Small intestine (tissue), 7 donors: ENCODE data around the gene TPSAB1. TPM values are rescaled to one million over a fixed set of nuclear protein-coding genes. Genes with fewer than 3 reads are reported as not detected.

Experiments used
- DNase-seq, 2 donors: peaks; one replicate each; pipeline versions ENCODE4 v3.0.0 to v3.0.0-alpha.2; 2013
- FAIRE-seq: peaks from 2 replicates; lab custom pipeline; 2012; peaks lifted over from hg19 to GRCh38; lab: Jason Lieb, UNC
- H3K27ac ChIP-seq, 3 donors: one replicate each; pipeline ENCODE4 v1.5.1; 2013; ENCODE audit warnings: low read length in 2 of 3, mild to moderate bottlenecking in 2 of 3, control low read depth in 1 of 3, inconsistent platforms in 1 of 3, low read depth in 1 of 3, moderate library complexity in 1 of 3
- H3K27me3 ChIP-seq, 3 donors: one replicate each; pipeline ENCODE4 v1.6.1; 2013; ENCODE audit warnings: low read length in 3 of 3, inconsistent platforms in 1 of 3; ENCODE audit not compliant: control insufficient read depth in 3 of 3, insufficient read depth in 3 of 3
- H3K36me3 ChIP-seq, 3 donors: one replicate each; pipeline ENCODE4 v1.6.1; 2013; ENCODE audit warnings: low read length in 3 of 3, inconsistent platforms in 1 of 3, low read depth in 1 of 3, mild to moderate bottlenecking in 1 of 3, moderate library complexity in 1 of 3; ENCODE audit not compliant: control insufficient read depth in 3 of 3, insufficient read depth in 2 of 3
- H3K4me1 ChIP-seq, 3 donors: one replicate each; pipeline ENCODE4 v1.6.1; 2013; ENCODE audit warnings: low read length in 2 of 3, inconsistent platforms in 1 of 3, low read depth in 1 of 3, mild to moderate bottlenecking in 1 of 3, moderate library complexity in 1 of 3; ENCODE audit not compliant: control insufficient read depth in 3 of 3, insufficient read depth in 2 of 3
- H3K4me3 ChIP-seq, 3 donors: one replicate each; pipeline ENCODE4 v1.5.1; 2013; ENCODE audit warnings: low read length in 3 of 3, control low read depth in 1 of 3, inconsistent platforms in 1 of 3, low read depth in 1 of 3, mild to moderate bottlenecking in 1 of 3, moderate library complexity in 1 of 3
- H3K9me3 ChIP-seq, 2 donors: one replicate each; pipeline ENCODE4 v1.6.1; 2013; ENCODE audit warnings: low read depth in 1 of 2, low read length in 1 of 2; ENCODE audit not compliant: control insufficient read depth in 2 of 2, insufficient read depth in 1 of 2
- WGBS, 3 donors: extraction: QIAGEN DNeasy Blood & Tissue Kit; methylation state at CpG; one replicate each; pipeline ENCODE4 v1.1.7; 2013; 5-methylcytosine and 5-hydroxymethylcytosine counted together
- polyA plus RNA-seq, 4 donors: library from polyadenylated mRNA; stranded (reverse) in 3 of 4; unstranded in 1 of 4; fragments of 200-250 nt in 3 of 4; fragments of 120-200 nt in 1 of 4; gene quantifications; one replicate each; pipeline versions ENCODE4 v1.2.1 to v1.2.3, GENCODE V29; 2013
- donor health status: healthy with polysubstance abuse.
- donor health status: control.
- donor health status: control.
- donor health status: Bipolar disorder and iron deficiency.
- donor health status: healthy.

Gene TPSAB1
- polyA plus RNA-seq, 4 donors = 0.10 to 50.5 (median 15.4) TPM

DNA sequence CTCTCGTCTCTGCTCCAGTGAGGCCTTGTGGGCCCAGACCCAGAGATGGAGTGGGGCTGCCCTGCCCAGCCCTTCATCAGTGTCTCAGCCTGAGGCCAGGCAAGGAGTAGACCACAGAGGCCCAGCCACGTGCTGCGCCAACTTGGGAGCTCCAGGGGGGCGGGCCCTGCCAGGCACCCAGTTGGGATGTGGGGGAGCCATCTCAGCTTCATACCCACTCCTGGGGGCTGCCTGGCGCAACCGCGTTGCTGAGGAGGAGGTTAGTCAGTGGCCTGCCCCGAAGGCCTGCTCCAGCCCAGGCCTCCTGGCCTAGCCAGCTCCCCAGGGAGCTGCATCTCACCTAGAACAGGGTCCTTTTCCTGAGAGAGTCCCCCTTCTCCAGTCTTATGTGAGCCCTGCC is 27.3 kb upstream of the TPSAB1 start:
- H3K4me3 ChIP-seq = no peak overlapping the region
- H3K27ac ChIP-seq = no peak overlapping the region
- no peak for DNase-seq
- no peaks in the 10 kb centered on the region for H3K27me3 ChIP-seq
- FAIRE-seq = no peak
- no peaks in the 10 kb centered on the region for H3K9me3 ChIP-seq
- peaks cover 0 to 11% (median 3%) of the 10 kb centered on the region in 3 donors for H3K36me3 ChIP-seq
- 77 to 89% (median 83%) methylated on average over 7 to 8 of the region's 8 CpGs for WGBS, 3 donors
- H3K4me1 ChIP-seq = no peaks in the 10 kb centered on the region

DNA sequence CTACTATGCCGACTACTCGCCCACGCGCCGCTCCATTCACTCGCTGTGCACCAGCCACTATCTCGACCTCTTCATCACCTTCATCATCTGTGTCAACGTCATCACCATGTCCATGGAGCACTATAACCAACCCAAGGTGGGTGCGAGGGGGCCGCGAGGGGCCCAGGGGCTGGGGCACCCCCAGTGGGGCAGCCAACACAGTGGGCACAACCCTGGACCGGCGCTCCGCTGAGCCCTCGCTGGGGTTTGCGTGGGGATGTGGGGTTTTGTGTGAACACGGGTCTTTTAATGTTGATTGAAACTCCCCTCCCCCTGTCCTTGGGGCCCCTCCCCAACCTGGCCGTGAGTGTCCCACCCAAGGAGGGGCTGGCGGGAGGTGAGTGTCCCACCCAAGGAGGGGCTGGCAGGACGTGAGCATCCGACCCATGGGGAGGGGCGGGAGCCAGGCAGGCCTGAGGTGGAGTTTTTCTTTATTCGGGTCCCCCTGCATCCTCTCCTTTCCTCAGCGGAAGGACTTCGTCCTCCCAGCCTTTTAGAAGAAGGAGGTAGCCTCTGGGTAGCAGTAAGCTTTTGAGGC is 26.6 kb upstream of the TPSAB1 start:
- H3K27ac ChIP-seq = no peak overlapping the region
- no peak overlapping the region for H3K4me3 ChIP-seq
- FAIRE-seq (no peak), DNase-seq (no peak)
- H3K27me3 ChIP-seq = no peaks in the 10 kb centered on the region
- H3K4me1 ChIP-seq = no peaks in the 10 kb centered on the region
- peaks cover 0 to 9% (median 3%) of the 10 kb centered on the region in 3 donors for H3K36me3 ChIP-seq
- 81 to 89% (median 82%) methylated on average over 24 to 25 of the region's 25 CpGs for WGBS, 3 donors
- H3K9me3 ChIP-seq = no peaks in the 10 kb centered on the region

DNA sequence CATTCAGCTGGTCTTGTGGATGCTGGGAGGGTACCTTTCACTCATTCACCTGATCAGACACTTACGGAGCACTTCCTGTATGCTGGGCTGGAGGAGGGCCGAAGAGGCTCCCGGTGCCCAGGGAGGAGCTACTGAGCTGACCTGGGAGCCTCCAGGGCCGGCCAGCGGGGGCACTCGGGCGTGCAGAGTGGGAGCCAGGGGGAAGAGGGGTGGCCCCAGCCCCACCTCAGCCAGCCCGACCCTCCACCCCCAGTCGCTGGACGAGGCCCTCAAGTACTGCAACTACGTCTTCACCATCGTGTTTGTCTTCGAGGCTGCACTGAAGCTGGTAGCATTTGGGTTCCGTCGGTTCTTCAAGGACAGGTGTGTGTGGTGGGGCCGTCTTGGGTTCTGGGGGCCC is 25.8 kb upstream of the TPSAB1 start:
- FAIRE-seq (no peak), DNase-seq (no peak)
- Histone ChIP-seq H3K36me3 (peaks cover 0 to 7% (median 3%) of the 10 kb centered on the region in 3 donors), H3K9me3 (no peaks in the 10 kb centered on the region), H3K4me3 (no peak overlapping the region), H3K27ac (no peak overlapping the region), H3K4me1 (no peaks in the 10 kb centered on the region), H3K27me3 (no peaks in the 10 kb centered on the region)
- WGBS, 3 donors = 78 to 81% (median 79%) methylated on average over 14 to 16 of the region's 16 CpGs

GRCh38 chr16:1215574-1216295 is 24.8 kb upstream of the TPSAB1 start:
- H3K27me3 ChIP-seq = no peaks in the 10 kb centered on the region
- no peak for FAIRE-seq
- WGBS, 3 donors = 73 to 77% (median 75%) methylated on average over 26 to 32 of the region's 32 CpGs
- no peak overlapping the region for H3K27ac ChIP-seq
- H3K36me3 ChIP-seq = peaks cover 0 to 8% (median 3%) of the 10 kb centered on the region in 3 donors
- H3K4me1 ChIP-seq = no peaks in the 10 kb centered on the region
- H3K9me3 ChIP-seq = no peaks in the 10 kb centered on the region
- no peak overlapping the region for H3K4me3 ChIP-seq
- DNase-seq = no peak

DNA sequence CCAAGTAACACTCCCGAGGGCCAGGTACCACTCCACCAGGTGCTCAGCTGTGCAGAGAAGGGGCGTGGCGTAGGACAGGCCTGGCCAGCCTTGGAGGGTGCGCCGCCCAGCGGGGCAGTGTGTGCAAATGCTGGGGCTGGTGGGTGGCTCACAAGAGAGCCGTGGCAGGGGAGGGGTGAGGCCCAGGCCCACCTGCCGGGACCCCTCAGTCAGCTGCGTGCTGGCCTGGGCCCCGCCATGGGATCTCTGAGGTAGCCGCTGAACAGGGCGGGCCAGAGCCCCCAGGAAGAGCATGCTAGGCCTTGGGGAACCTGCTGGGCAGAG is 24.2 kb upstream of the TPSAB1 start:
- Histone ChIP-seq H3K4me1 (no peaks in the 10 kb centered on the region), H3K27ac (no peak overlapping the region), H3K36me3 (peaks cover 0 to 11% (median 3%) of the 10 kb centered on the region in 3 donors), H3K9me3 (no peaks in the 10 kb centered on the region), H3K27me3 (no peaks in the 10 kb centered on the region), H3K4me3 (no peak overlapping the region)
- DNase-seq (no peak), FAIRE-seq (no peak)
- 57 to 82% (median 69%) methylated on average over 9 to 12 of the region's 12 CpGs for WGBS, 3 donors

DNA sequence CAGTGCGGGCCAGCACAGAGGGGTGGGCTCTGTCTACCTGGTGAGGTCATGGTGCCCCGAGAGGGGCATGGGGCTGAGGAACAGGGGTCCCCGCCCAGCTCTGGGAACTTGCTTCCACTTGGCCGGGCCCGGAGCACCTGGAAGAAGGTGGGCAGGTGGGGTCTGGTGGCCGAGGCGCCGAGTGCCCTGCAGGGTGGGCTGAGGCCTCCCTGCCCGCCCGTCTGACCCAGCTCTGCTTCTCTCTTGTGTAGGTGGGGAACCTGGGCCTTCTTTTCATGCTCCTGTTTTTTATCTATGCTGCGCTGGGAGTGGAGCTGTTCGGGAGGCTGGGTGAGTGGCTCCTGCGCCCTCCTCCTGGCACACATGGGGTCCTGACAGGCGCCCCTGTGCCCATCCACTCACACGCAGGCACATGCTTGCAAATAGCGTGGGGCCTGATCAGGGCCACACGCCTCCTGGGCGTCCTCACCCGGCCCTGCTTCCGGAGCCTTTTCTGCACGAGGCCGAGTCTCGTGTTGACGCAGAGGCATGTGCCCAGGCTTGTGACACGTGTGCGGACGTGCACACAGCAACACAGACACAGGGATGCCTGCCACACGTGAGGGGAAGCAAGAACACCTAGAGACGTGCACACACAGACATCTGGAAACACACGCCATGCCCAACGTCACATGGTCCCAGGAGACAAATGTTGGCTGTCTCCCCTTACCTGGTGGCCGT is 23.7 kb upstream of the TPSAB1 start:
- Histone ChIP-seq H3K4me3 (no peak overlapping the region), H3K36me3 (peaks cover 0 to 16% (median 3%) of the 10 kb centered on the region in 3 donors), H3K9me3 (no peaks in the 10 kb centered on the region), H3K4me1 (no peaks in the 10 kb centered on the region), H3K27me3 (no peaks in the 10 kb centered on the region), H3K27ac (no peak overlapping the region)
- no peak for DNase-seq
- no peak for FAIRE-seq
- WGBS, 3 donors = 85 to 93% (median 89%) methylated on average over 24 to 32 of the region's 32 CpGs

- no peaks in the 10 kb centered on the region for H3K9me3 ChIP-seq
- H3K27me3 ChIP-seq = no peaks in the 10 kb centered on the region
- no peaks in the 10 kb centered on the region for H3K4me1 ChIP-seq
- no peak for FAIRE-seq
- no peak overlapping the region for H3K27ac ChIP-seq
- no peak for DNase-seq
- H3K36me3 ChIP-seq = peaks cover 0 to 16% (median 3%) of the 10 kb centered on the region in 3 donors
- no peak overlapping the region for H3K4me3 ChIP-seq
- WGBS, 3 donors = 84 to 90% (median 89%) methylated on average over 24 of the region's 24 CpGs
Observed at GRCh38 chr16:1217526-1217925, 23.0 kb upstream of the TPSAB1 start.

- Histone ChIP-seq H3K27ac (no peak overlapping the region), H3K9me3 (no peaks in the 10 kb centered on the region), H3K4me3 (no peak overlapping the region), H3K27me3 (no peaks in the 10 kb centered on the region), H3K4me1 (no peaks in the 10 kb centered on the region), H3K36me3 (peaks cover 0 to 16% (median 3%) of the 10 kb centered on the region in 3 donors)
- no peak for FAIRE-seq
- no peak for DNase-seq
- 87 to 90% (median 89%) methylated on average over 48 to 49 of the region's 49 CpGs for WGBS, 3 donors
Observed at GRCh38 chr16:1218061-1218929, 22.2 kb upstream of the TPSAB1 start.
